ENCODE measurements around the gene MAOA. TPM values are rescaled to one million over a fixed set of nuclear protein-coding genes. Genes with fewer than 3 reads are reported as not detected.
"Not testable (repeated sequence)": the region's sequence is repeated elsewhere in the genome, so short reads cannot be mapped to it uniquely, and the experiment has no call there.

Gene MAOA
- total RNA-seq, 1 donor from 2014 or later, result 7.5 TPM

- DNase-seq (ENCODE audit: extremely low read depth, low read depth, low spot score), result no peak
These were observed 51.9 kb downstream of the MAOA start for GRCh38 chrX:43707812-43708548.

GRCh38 chrX:43716144-43716543, 60.0 kb downstream of the MAOA start:
- no peak for DNase-seq (ENCODE audit: extremely low read depth, low read depth, low spot score)

GRCh38 chrX:43716696-43717095, 60.6 kb downstream of the MAOA start:
- no peak for DNase-seq (ENCODE audit: extremely low read depth, low read depth, low spot score)

GRCh38 chrX:43717161-43717560, 61.1 kb downstream of the MAOA start:
- no peak for DNase-seq (ENCODE audit: extremely low read depth, low read depth, low spot score)

GRCh38 chrX:43718081-43718480, 62.0 kb downstream of the MAOA start:
- DNase-seq (ENCODE audit: extremely low read depth, low read depth, low spot score), result no peak

- no peak for DNase-seq (ENCODE audit: extremely low read depth, low read depth, low spot score)
These were observed 62.4 kb downstream of the MAOA start for GRCh38 chrX:43718546-43718945.

- DNase-seq (ENCODE audit: extremely low read depth, low read depth, low spot score), result no peak
These were observed 62.9 kb downstream of the MAOA start for GRCh38 chrX:43718956-43719355.

GRCh38 chrX:43720082-43720481, 64.0 kb downstream of the MAOA start:
- no peak for DNase-seq (ENCODE audit: extremely low read depth, low read depth, low spot score)

- DNase-seq (ENCODE audit: extremely low read depth, low read depth, low spot score), result no peak
These were observed 64.9 kb downstream of the MAOA start for GRCh38 chrX:43720961-43721360.

GRCh38 chrX:43725227-43725626, 69.1 kb downstream of the MAOA start:
- not testable (repeated sequence) for DNase-seq (ENCODE audit: extremely low read depth, low read depth, low spot score)

- DNase-seq (ENCODE audit: extremely low read depth, low read depth, low spot score), result not testable (repeated sequence)
These were observed 71.2 kb downstream of the MAOA start for GRCh38 chrX:43727254-43727653.

- no peak for DNase-seq (ENCODE audit: extremely low read depth, low read depth, low spot score)
These were observed 71.9 kb downstream of the MAOA start for GRCh38 chrX:43728002-43728401.

GRCh38 chrX:43728966-43729365, 72.9 kb downstream of the MAOA start:
- DNase-seq (ENCODE audit: extremely low read depth, low read depth, low spot score), result no peak

GRCh38 chrX:43731086-43731485, 75.0 kb downstream of the MAOA start:
- no peak for DNase-seq (ENCODE audit: extremely low read depth, low read depth, low spot score)

GRCh38 chrX:43733699-43734098, 77.6 kb downstream of the MAOA start:
- DNase-seq (ENCODE audit: extremely low read depth, low read depth, low spot score), result no peak

- no peak for DNase-seq (ENCODE audit: extremely low read depth, low read depth, low spot score)
These were observed 78.3 kb downstream of the MAOA start for GRCh38 chrX:43734444-43734843.

GRCh38 chrX:43735534-43735933, 79.4 kb downstream of the MAOA start:
- no peak for DNase-seq (ENCODE audit: extremely low read depth, low read depth, low spot score)

GRCh38 chrX:43735957-43736356, 79.9 kb downstream of the MAOA start:
- DNase-seq (ENCODE audit: extremely low read depth, low read depth, low spot score), result no peak

- DNase-seq (ENCODE audit: extremely low read depth, low read depth, low spot score), result no peak
These were observed 85.9 kb downstream of the MAOA start for GRCh38 chrX:43741843-43742573.

GRCh38 chrX:43743100-43743822, 87.2 kb downstream of the MAOA start:
- no peak for DNase-seq (ENCODE audit: extremely low read depth, low read depth, low spot score)

- no peak for DNase-seq (ENCODE audit: extremely low read depth, low read depth, low spot score)
These were observed 88.2 kb downstream of the MAOA start for GRCh38 chrX:43744284-43744683.

All from glomerular endothelial cell (primary cell).